GM18498 (cell line): Measurements from ENCODE around the gene C16orf92.
"Not testable (repeated sequence)": the region's sequence is repeated elsewhere in the genome, so short reads cannot be mapped to it uniquely, and the experiment has no call there.

Source experiments
- ATAC-seq: cut with Tn5 transposase; IDR thresholded peaks from one replicate; pipeline ENCODE4 v1.9.1; 2021; ENCODE audit warnings: mild to moderate bottlenecking, moderate library complexity; ENCODE audit not compliant: unreplicated experiment

C16orf92 gene

GRCh38 chr16:30003670-30004423 lies 19.2 kb upstream of the C16orf92 start:
- ATAC-seq: no peak

- no peak for ATAC-seq
These were observed 18.6 kb upstream of the C16orf92 start for GRCh38 chr16:30004424-30004776.

GRCh38 chr16:30004811-30005242 lies 18.2 kb upstream of the C16orf92 start:
- no peak for ATAC-seq

DNA sequence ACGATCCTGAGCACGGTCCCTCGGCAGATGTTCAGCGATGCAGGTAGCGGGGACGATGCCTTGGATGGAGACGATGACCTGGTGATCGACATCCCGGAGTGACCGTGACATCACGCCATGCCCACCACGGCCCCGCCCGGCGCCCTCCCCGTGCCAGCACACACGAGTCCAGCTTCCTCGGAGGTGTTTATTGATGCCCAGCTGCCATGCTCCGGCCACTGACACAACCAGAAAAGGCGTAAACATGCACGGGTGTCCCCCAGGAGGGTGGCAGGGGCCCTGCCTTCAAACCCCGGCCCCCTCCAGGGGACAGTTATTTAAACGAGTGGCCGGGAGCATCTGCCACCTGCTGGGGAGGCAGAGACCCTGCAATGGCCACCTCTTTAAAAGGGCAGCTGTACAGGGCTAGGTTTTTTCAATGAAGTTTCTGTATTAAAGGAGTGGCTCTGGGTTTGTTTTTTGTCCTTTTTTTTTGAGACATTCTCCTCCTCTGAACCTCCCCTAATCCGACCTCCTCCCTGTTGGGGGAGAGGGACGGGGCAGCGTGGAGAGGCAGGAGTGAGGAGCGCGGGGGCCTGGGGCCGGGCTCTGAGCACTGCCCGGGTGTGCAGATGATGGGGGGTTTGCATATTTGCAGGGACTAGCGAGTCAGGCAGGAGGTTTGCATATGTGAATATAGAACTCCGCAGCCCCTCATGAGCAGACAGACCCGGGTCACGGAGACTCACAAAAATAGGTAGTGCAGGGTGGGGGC lies 17.5 kb upstream of the C16orf92 start:
- no peak for ATAC-seq

GRCh38 chr16:30006095-30006473 lies 16.9 kb upstream of the C16orf92 start:
- ATAC-seq: no peak

DNA sequence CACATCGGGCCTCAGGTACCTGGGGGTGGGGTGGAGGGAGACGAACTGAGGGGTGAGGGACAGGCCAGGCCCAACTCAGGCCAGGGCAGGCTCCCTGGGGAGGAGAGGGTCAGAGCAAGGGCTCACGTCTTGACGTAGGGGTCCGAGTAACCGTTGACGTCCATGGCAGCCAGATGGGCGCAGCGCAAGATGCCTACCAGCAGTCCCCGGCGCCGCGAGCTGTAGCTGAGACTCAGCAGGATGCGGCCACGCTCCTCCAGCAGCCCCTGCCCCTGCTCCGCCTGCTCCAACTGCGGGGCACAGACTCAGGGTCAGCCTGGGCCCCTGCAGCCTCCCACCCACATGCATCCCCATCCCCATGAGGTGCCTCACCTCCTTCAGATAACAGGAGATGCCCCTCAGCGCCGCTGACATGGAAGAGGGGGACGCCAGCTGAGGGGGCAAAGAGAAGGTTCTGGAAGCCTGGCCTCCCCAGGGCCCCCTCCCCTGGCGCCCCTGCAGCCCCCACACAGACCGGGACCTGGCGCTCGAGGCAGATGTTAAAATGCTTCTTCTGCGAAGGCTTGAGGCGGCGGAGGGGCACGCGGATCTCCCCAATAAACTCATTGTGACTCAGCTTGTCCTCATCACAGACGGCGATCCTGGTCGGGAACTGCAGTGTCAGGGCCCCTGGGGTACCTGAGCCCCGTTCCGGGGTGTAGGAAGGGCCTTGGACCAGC lies 16.2 kb upstream of the C16orf92 start:
- no peak for ATAC-seq

GRCh38 chr16:30007378-30007895 lies 15.6 kb upstream of the C16orf92 start:
- ATAC-seq: no peak

DNA sequence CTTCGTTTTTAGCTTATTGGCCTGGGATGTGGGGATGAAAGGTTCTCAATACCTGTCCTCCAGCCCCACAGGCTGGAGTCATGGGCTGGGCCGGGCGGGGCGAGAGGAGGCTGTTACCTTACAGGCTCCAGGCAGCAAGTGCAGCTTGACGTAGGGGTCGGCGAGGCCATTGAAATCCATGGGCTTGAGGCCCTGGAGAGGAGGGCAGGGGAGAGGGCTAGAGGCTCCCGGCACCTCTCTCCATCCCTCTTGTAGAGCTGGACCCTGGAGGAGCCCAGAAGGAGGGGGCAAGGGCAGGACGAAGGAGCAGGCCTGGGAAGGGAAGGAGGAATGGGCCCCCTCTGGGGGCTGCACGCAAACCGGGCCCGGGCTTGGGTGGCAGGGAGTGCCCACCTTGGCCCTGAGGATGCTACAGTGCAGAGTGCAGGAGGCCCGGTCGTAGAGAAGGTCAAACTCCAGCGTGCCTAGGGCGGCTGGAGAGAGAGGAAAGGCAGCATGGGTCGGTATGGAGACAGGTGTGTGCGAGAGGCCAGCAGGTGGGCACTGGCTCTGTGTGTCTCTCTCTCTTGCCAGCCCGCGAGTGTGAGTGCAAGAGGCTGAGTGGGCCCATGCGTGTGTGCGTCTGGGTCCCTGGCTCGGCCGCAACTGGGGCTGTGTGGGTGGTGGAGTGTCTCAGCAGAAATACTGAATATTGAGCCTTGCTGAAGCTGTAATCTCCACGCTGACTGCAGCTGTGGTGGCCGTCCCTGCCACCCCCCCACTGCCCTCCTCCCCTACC lies 13.7 kb upstream of the C16orf92 start:
- no peak for ATAC-seq

DNA sequence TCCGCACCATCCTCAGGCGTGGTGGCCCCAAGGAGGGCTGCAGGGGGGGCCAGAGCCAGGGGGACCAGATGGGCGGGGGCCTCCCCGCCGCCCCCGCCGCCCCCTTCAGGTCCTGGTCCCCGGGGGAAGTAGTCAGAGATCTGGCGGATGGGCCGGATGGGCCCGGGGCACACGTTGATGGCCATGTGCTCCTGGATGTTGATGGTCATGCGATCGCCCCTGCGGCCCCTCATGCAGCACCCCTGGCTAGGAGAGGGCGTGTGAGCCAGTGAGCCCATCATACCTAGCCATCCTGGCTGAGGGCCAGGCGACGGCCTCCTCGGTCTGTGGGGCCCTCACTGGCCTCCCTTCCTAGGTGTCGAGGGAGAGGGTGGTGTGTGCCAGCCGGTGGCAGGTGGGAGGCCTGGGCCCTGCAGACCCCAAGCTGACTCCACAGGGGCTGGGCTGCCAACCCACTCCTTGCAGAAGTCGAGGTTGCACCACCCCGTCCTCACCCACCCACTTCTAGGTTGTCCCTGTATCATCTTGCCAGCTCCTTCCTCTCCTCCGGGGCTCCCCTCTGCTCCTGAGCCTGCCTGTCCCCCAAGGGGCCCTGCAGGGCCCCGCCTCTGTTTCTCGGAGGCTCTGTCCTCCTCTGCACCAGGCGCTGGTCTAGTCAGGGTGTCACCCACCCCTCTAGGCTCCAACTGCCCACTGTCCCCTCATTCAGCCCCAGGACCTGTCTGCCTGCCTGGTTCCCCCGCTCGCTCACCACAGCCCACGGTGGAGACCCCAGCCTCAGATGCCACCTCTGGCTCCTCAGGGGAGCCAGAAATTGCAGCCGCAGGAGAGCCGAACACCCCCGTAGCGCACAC lies 12.8 kb upstream of the C16orf92 start:
- no peak for ATAC-seq

GRCh38 chr16:30010844-30011713 lies 11.9 kb upstream of the C16orf92 start, which contains the start of gene DOC2A:
DOC2A (minus strand) TSS chr16:30011027; CDS start chr16:30010222, 805 bp downstream.
- no peak for ATAC-seq

DNA sequence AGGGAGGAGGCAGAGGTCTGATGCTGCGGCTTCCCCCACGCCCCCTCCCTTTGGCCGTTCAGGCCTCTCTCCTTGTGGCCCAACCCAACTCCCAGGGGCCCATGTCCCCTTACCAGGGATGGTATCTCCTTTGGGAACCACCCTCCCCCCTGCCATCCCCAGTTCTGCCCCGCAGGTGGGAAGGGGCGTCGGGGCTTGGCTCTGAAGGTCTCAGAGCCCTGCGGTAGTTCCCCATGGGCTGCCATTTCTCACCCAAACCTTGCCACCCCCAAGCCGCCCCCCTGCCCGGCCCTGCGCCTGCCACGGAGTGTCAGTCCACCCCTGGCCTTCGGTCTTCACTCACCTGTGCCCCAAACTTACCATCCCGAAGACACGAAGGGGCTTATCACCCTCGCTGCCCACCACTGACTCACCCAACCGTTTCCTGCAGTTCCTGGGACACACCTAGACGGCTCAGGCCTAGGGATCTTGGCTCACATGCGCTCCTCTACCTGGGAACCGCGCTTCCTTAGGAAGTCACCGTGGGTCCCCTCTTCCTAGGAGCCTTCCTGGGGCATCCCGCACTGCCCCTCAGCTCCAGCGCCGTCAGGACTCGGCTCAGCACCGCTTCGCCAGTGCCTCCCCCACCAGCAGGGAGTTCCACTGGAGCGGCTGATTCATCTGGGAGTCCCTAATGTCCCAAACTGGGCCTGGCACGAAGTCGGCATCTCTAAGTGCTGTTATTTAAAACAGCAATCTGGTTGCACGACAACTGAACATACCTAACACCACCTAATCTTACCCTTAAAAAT lies 11.1 kb upstream of the C16orf92 start:
- no peak for ATAC-seq

GRCh38 chr16:30012598-30012997 lies 10.4 kb upstream of the C16orf92 start:
- not testable (repeated sequence) for ATAC-seq

- not testable (repeated sequence) for ATAC-seq
These were observed 7.5 kb upstream of the C16orf92 start for GRCh38 chr16:30015450-30015849.

DNA sequence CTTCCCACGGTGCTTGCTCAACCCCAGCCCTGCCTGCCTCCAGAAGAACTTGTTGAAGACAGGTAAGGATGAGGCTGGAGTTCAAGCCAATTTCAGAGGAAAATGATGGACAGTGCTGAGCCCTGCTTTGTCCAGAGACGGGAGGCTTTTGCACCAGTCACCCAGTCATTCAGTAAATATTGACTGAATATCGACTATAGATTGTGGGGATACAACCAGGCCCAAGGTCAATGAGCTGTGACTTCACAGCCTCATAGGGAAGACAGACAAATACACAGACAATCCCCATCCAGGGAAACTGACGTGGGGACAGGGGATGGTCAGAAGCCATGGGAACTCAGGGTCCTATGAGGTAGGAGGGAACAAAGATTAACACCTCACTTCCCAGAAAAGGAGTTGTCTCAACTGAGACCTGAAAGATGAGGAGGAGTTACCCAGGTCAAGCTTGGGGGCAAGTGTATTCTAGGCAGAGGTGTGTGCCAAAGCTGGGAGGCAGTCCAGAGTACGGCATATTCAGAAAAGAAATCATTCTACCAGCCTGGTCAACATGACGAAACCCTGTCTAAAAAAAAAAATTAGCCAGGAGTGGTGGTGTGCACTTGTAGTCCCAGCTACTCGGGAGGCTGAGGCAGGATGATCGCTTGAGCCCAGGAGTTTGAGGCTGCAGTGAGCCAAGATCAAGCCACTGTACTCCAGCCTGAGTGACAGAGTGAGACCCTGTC lies 6.3 kb upstream of the C16orf92 start:
- ATAC-seq: no peak

DNA sequence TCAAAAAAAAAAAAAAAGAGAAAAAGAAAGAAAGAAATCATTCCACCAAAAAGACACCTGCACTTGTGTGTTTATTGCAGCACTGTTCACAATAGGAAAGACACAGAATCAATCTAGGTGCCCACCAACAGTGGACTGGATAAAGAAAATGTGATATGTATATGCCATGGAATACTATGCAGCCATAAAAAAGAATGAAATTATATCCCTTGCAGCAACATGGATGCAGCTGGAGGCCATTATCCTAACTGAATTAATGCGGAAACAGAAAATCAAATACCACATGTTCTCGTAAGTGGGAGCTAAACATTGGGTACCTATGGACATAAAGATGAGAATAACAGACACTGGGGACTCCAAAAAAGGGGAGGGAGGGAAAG lies 5.7 kb upstream of the C16orf92 start:
- ATAC-seq: no peak

DNA sequence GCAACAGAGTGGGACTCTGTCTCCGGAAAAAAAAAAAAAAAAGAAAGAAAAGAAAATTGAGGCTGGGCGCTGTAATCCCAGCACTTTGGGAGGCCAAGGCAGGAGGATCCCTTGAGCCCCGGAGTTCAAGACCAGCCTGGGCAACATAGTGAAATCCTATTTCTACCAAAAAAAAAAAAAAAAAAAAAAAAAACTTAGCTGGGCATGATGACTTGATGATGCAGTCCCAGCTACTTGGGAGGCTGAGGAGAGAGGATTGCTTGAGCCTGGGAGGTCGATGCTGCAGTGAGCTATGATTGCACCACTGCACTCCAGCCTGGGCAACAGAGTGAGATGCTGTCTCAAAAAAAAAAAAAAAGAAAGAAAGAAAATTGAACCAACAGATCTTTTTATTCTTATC lies 5.1 kb upstream of the C16orf92 start:
- ATAC-seq: not testable (repeated sequence)

DNA sequence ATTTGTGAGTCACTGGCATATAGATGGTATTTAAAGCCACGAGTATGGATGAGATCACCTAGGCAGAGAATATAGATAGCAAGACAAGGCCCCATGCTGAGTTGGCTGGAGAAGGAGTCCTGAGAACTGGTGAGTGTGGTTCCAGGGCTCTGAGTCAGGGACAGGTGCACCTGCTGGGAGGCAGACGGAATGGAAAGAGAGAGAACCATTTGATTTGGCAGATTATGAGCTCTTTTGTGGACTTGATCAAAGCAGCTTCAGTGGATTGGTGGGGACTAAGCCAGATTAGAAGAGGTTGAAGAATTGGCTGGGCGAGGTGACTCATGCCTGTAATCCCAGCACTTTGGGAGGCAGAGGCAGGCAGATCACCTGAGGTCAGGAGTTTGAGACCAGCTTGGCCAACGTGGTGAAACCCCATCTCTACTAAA lies 4.3 kb upstream of the C16orf92 start:
- no peak for ATAC-seq
